H1 (cell line): ENCODE results near the gene RASL11B. TPM values are rescaled to one million over a fixed set of nuclear protein-coding genes. Genes with fewer than 3 reads are reported as not detected.
A peak's percentile ranks its signal among the peaks of the same experiment; 100 is the strongest.

ENCODE experiments used
- CTCF ChIA-PET: fragments of 300-600 bp; sonication (Branson Sonifier 250); formaldehyde crosslinking; loops from one replicate; lab custom pipeline; 2021; ENCODE audit not compliant: partially characterized antibody; lab: Charles Lee
- POLR2A ChIA-PET: fragments of 300-600 bp; sonication (Branson Sonifier 250); formaldehyde crosslinking; loops from one replicate; lab custom pipeline; 2021; ENCODE audit warnings: inconsistent platforms; ENCODE audit not compliant: partially characterized antibody; lab: Charles Lee
- DNase-seq, 2 experiments: peaks; one replicate each; pipeline versions ENCODE4 v3.0.0 to v3.0.0-alpha.2; 2010 to 2022; ENCODE audit warnings: low spot score in 2 of 2, low read depth in 1 of 2, mixed read lengths in 1 of 2
- FAIRE-seq: peaks from 2 replicates; lab custom pipeline; 2011; peaks lifted over from hg19 to GRCh38; lab: Jason Lieb, UNC
- H2AFZ ChIP-seq: 2 replicates; pipeline ENCODE4 v1.8.1; 2012; ENCODE audit warnings: low read length, inconsistent platforms
- H2AK5ac ChIP-seq: 2 replicates; pipeline ENCODE4 v1.6.1; 2013; ENCODE audit warnings: low read depth, low read length
- H2BK120ac ChIP-seq: replicated peaks from 2 replicates; pipeline ENCODE3; 2013; ENCODE audit warnings: low read depth, low read length, inconsistent platforms
- H2BK12ac ChIP-seq: 2 replicates; pipeline ENCODE4 v1.6.1; 2013; ENCODE audit warnings: low read depth, low read length
- H2BK15ac ChIP-seq: 2 replicates; pipeline ENCODE4 v1.6.1; 2013; ENCODE audit warnings: low read length
- H2BK20ac ChIP-seq: 2 replicates; pipeline ENCODE4 v1.6.1; 2013; ENCODE audit warnings: low read length
- H2BK5ac ChIP-seq: 2 replicates; pipeline ENCODE4 v1.6.1; 2013; ENCODE audit warnings: low read depth, low read length
- H3K14ac ChIP-seq: 2 replicates; pipeline ENCODE4 v1.6.1; 2013; ENCODE audit warnings: inconsistent platforms; ENCODE audit not compliant: insufficient read length
- H3K18ac ChIP-seq: 2 replicates; pipeline ENCODE4 v1.6.1; 2013; ENCODE audit warnings: low read length; ENCODE audit errors: extremely low read depth
- H3K23ac ChIP-seq: 2 replicates; pipeline ENCODE4 v1.6.1; 2013; ENCODE audit warnings: inconsistent platforms; ENCODE audit not compliant: insufficient read length
- H3K23me2 ChIP-seq: 2 replicates; pipeline ENCODE4 v1.6.1; 2013; ENCODE audit warnings: low read depth, low read length
- H3K27ac ChIP-seq: 2 replicates; pipeline ENCODE4 v1.6.1; 2011; ENCODE audit warnings: low read depth, low read length, inconsistent platforms
- H3K27me3 ChIP-seq, 4 experiments: replicated peaks in 1 of 4; 1 replicate in 1 of 4; 2 replicates in 3 of 4; pipeline versions ENCODE4 v1.6.1 to v1.8.1; 2011 to 2013; ENCODE audit warnings: low read length in 3 of 4, mild to moderate bottlenecking in 3 of 4, inconsistent platforms in 2 of 4, mixed read lengths in 2 of 4, moderate library complexity in 1 of 4; ENCODE audit not compliant: control insufficient read depth in 3 of 4, insufficient read depth in 3 of 4; ENCODE audit errors: extremely low read depth in 1 of 4
- H3K36me3 ChIP-seq, 4 experiments: 2 replicates each; pipeline versions ENCODE4 v1.6.1 to v1.8.1; 2011 to 2013; ENCODE audit warnings: mild to moderate bottlenecking in 4 of 4, low read length in 3 of 4, moderate library complexity in 2 of 4, control low read depth in 1 of 4, inconsistent platforms in 1 of 4; ENCODE audit not compliant: insufficient read depth in 4 of 4, control insufficient read depth in 2 of 4
- H3K4ac ChIP-seq: replicated peaks from 2 replicates; pipeline ENCODE3; 2013; ENCODE audit warnings: low read length, low read depth, mixed read lengths, inconsistent platforms; ENCODE audit not compliant: insufficient read length
- H3K4me1 ChIP-seq, 4 experiments: replicated peaks in 1 of 4; 1 replicate in 1 of 4; 2 replicates in 3 of 4; pipeline versions ENCODE4 v1.6.1 to v1.8.1; 2011 to 2013; ENCODE audit warnings: low read length in 3 of 4, inconsistent platforms in 2 of 4, mixed read lengths in 1 of 4; ENCODE audit not compliant: insufficient read depth in 4 of 4, control insufficient read depth in 3 of 4
- H3K4me2 ChIP-seq, 2 experiments: 2 replicates each; pipeline versions ENCODE4 v1.6.1 to v1.8.1; 2011 to 2013; ENCODE audit warnings: low read depth in 2 of 2, low read length in 2 of 2, control low read depth in 1 of 2, inconsistent platforms in 1 of 2, mild to moderate bottlenecking in 1 of 2; ENCODE audit not compliant: insufficient read depth in 1 of 2
- H3K4me3 ChIP-seq, 4 experiments: fragments of 200-600, 300-600 bp in 1 of 4; sonication (generic), shearing (Covaris generic), sonication (Bioruptor Twin) in 1 of 4; 2 replicates each; pipeline versions ENCODE4 v1.5.1 to v1.8.1; 2011 to 2016; ENCODE audit warnings: low read length in 4 of 4, low read depth in 3 of 4, control low read depth in 2 of 4, inconsistent platforms in 2 of 4, mild to moderate bottlenecking in 2 of 4, mixed read lengths in 1 of 4, moderate library complexity in 1 of 4; ENCODE audit not compliant: insufficient read depth in 2 of 4; ENCODE audit errors: extremely low read depth in 1 of 4
- H3K56ac ChIP-seq: replicated peaks from 2 replicates; pipeline ENCODE3; 2013; ENCODE audit warnings: low read depth, mild to moderate bottlenecking, mixed read lengths, low read length, inconsistent platforms; ENCODE audit not compliant: insufficient read length
- H3K79me1 ChIP-seq: 2 replicates; pipeline ENCODE4 v1.6.1; 2013; ENCODE audit warnings: low read depth, low read length, control low read depth
- H3K79me2 ChIP-seq, 2 experiments: 2 replicates each; pipeline versions ENCODE4 v1.6.1 to v1.8.1; 2012 to 2013; ENCODE audit warnings: low read length in 2 of 2, mild to moderate bottlenecking in 2 of 2, inconsistent platforms in 1 of 2; ENCODE audit not compliant: insufficient read depth in 2 of 2, control insufficient read depth in 1 of 2
- H3K9ac ChIP-seq, 4 experiments: replicated peaks in 1 of 4; 1 replicate in 1 of 4; 2 replicates in 3 of 4; pipeline versions ENCODE4 v1.6.1 to v1.8.1; 2011 to 2013; ENCODE audit warnings: low read depth in 3 of 4, low read length in 3 of 4, control low read depth in 2 of 4, mild to moderate bottlenecking in 2 of 4, moderate library complexity in 2 of 4, inconsistent platforms in 1 of 4; ENCODE audit errors: extremely low read depth in 1 of 4
- H3K9me3 ChIP-seq, 2 experiments: 2 replicates each; pipeline versions ENCODE4 v1.6.1 to v1.8.1; 2012 to 2013; ENCODE audit warnings: mild to moderate bottlenecking in 2 of 2, moderate library complexity in 2 of 2, control low read depth in 1 of 2, inconsistent platforms in 1 of 2, low read depth in 1 of 2, low read length in 1 of 2, mixed read lengths in 1 of 2; ENCODE audit not compliant: insufficient read depth in 2 of 2
- H4K20me1 ChIP-seq, 2 experiments: replicated peaks in 1 of 2; 2 replicates each; pipeline versions ENCODE3 to v1.8.1; 2011 to 2013; ENCODE audit warnings: inconsistent platforms in 2 of 2, low read length in 2 of 2, mild to moderate bottlenecking in 1 of 2; ENCODE audit not compliant: insufficient read depth in 2 of 2, control insufficient read depth in 1 of 2
- H4K5ac ChIP-seq: 2 replicates; pipeline ENCODE4 v1.6.1; 2013; ENCODE audit warnings: low read length, low read depth, mixed read lengths, inconsistent platforms; ENCODE audit not compliant: insufficient read length
- H4K8ac ChIP-seq: 2 replicates; pipeline ENCODE4 v1.8.0; 2013; ENCODE audit warnings: mild to moderate bottlenecking, moderate library complexity, low read length, inconsistent platforms; ENCODE audit not compliant: insufficient read depth; ENCODE audit errors: extremely low read depth
- H4K91ac ChIP-seq: replicated peaks from 2 replicates; pipeline ENCODE3; 2013; ENCODE audit warnings: low read length, mixed read lengths, inconsistent platforms; ENCODE audit not compliant: insufficient read length
- ATF2 ChIP-seq: IDR thresholded peaks from 2 replicates; pipeline ENCODE4 v1.6.1; 2012; ENCODE audit warnings: low read length, inconsistent platforms
- CBX5 ChIP-seq: fragments of 300-800, 300-1000 bp; sonication (generic); IDR thresholded peaks from 2 replicates; pipeline ENCODE4 v1.7.1; 2016; ENCODE audit warnings: antibody characterized with exemption, low read length, low read depth
- KDM4A ChIP-seq: IDR thresholded peaks from one replicate; pipeline ENCODE4 v1.7.1; 2012; ENCODE audit warnings: low read depth, mild to moderate bottlenecking, moderate library complexity, low read length, inconsistent platforms; ENCODE audit not compliant: severe bottlenecking
- POLR2AphosphoS5 ChIP-seq: IDR thresholded peaks from 2 replicates; pipeline ENCODE4 v1.6.1; 2011; ENCODE audit warnings: low read depth, low read length
- SP4 ChIP-seq: IDR thresholded peaks from 2 replicates; pipeline ENCODE4 v1.6.1; 2012; ENCODE audit warnings: low read length, inconsistent platforms
- WGBS, 2 experiments: shearing (Covaris generic) in 1 of 2; methylation state at CpG; one replicate each; pipeline versions ENCODE4 v1.1.6 to v1.1.7; 2013 to 2015; ENCODE audit warnings: low lambda C conversion rate in 2 of 2, mixed read lengths in 2 of 2, inconsistent platforms in 1 of 2, low coverage in 1 of 2, missing lambda C conversion rate in 1 of 2; ENCODE audit not compliant: insufficient replicate concordance in 2 of 2, insufficient coverage in 1 of 2, insufficient read length in 1 of 2; ENCODE audit errors: extremely low coverage in 1 of 2, missing lambda C conversion rate in 1 of 2; 5-methylcytosine and 5-hydroxymethylcytosine counted together
- polyA plus RNA-seq, 7 experiments: library from polyadenylated mRNA; depleted of rRNA in 3 of 7; stranded (reverse) in 5 of 7; unstranded in 2 of 7; fragments of >200 nt in 5 of 7; fragments of 200-250 nt in 2 of 7; gene quantifications; 1 replicate in 5 of 7; 2 replicates in 1 of 7; 4 replicates in 1 of 7; pipeline versions ENCODE4 v1.2.1 to v1.2.3, GENCODE V29; 2011 to 2013; ENCODE audit warnings: missing spikeins in 2 of 7, mixed read lengths in 2 of 7
- total RNA-seq: library from RNA; stranded (reverse); fragmentation: NEBNext Ultra II Directional; extraction: Animal tissue kit (Norgen Biotek cat#: 25700); gene quantifications from 2 replicates; pipeline ENCODE4 v1.2.1, GENCODE V29; 2021

RASL11B gene
- total and polyA plus RNA-seq, 2 of the 8 experiments (the other 6 are each of a cell fraction or from before 2014, with no cell fraction given) = 49.8 to 75.5 TPM

GRCh38 chr4:52867163-52867562 is 5.0 kb downstream of the RASL11B start:
- H3K4me1 ChIP-seq = peaks cover 4 to 18% (median 9%) of the 10 kb centered on the region in 4 experiments
- ChIA-PET CTCF (interaction anchor here (1.4 to 1.9 kb wide), 5 partner anchors 24 to 147 kb away, joined by 4 to 6 read pairs (median 4); no protein-coding TSS in a partner anchor), POLR2A (interaction anchor here (0.6 to 11.0 kb wide), 27 partner anchors 9 to 279 kb away, joined by 3 to 165 read pairs (median 4); partner anchors contain the start of gene USP46)
- H3K9me3 ChIP-seq = no peaks in the 10 kb centered on the region
- H3K4me2 ChIP-seq = no peak overlapping the region
- no peak overlapping the region for H3K27ac ChIP-seq
- H3K14ac ChIP-seq = no peak overlapping the region
- no peak for DNase-seq
- H2AK5ac ChIP-seq = no peak overlapping the region
- H2AFZ ChIP-seq = no peak overlapping the region
- no peak overlapping the region for H4K8ac ChIP-seq
- H3K23ac ChIP-seq = no peak overlapping the region
- peaks cover 16 to 48% (median 33%) of the 10 kb centered on the region in 4 experiments for H3K36me3 ChIP-seq
- no peaks in the 10 kb centered on the region; a peak in 2 of 7 replicates for H3K27me3 ChIP-seq
- no peak overlapping the region for H2BK15ac ChIP-seq
- no peaks in the 10 kb centered on the region; the same call in 1 of the 2 replicates for H3K23me2 ChIP-seq
- H4K5ac ChIP-seq = no peak overlapping the region
- whole genome bisulfite sequencing, 2 experiments = 92% methylated on average over 4 of the region's 4 CpGs; no CpG with 5 or more reads in 1 of the 2 experiments
- H2BK5ac ChIP-seq = no peak overlapping the region
- H2BK120ac ChIP-seq = no peak overlapping the region
- peaks cover 8 to 32% of the 10 kb centered on the region in 2 experiments for H3K79me2 ChIP-seq
- no peak overlapping the region for H2BK20ac ChIP-seq
- no peak overlapping the region for H4K91ac ChIP-seq
- peaks cover 8% of the 10 kb centered on the region; the same call in 1 of the 2 replicates for H3K79me1 ChIP-seq
- no peak overlapping the region for H2BK12ac ChIP-seq
- no peak overlapping the region for H3K9ac ChIP-seq
- no peak overlapping the region for H3K56ac ChIP-seq
- no peak for FAIRE-seq
- no peak overlapping the region for H3K4ac ChIP-seq
- TF ChIP-seq SP4 (no peak), ATF2 (peak; percentile 20; the same call in 1 of the 2 replicates), POLR2AphosphoS5 (peak; percentile 59), CBX5 (no peak), KDM4A (no peak)
- no peak overlapping the region for H3K18ac ChIP-seq
- peaks cover 14 to 19% of the 10 kb centered on the region in 2 experiments for H4K20me1 ChIP-seq
- no peak overlapping the region for H3K4me3 ChIP-seq
